NOMO-1 treated with DMSO at 0.1 percent for 48 hours (cell line): ENCODE data around the gene GMDS.
"Not testable (repeated sequence)": the region's sequence is repeated elsewhere in the genome, so short reads cannot be mapped to it uniquely, and the experiment has no call there.

ENCODE experiments used
- DNase-seq: peaks from one replicate; lab custom pipeline; 2025; ENCODE audit not compliant: unreplicated experiment; lab: John Stamatoyannopoulos, UW

The GMDS gene

DNA sequence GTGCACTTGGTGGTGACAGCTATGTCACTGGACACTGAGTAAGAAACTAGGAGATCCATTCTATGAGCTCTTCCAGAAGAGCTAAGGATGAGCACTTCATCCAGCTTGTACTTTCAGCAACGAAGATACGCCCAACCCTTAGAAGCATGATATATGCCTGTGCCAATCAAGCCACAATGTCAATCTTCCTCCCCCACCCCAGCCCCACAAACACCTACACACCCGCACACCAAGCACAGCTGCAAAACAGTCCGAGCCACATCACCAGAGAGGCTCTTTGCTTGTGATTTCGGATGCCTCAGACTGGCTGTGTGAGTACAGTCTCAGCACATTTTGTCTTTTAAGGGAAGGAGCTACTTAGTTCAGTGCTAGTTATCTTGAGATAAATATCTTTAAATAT lies 375.2 kb downstream of the GMDS start:
- no peak for DNase-seq

DNA sequence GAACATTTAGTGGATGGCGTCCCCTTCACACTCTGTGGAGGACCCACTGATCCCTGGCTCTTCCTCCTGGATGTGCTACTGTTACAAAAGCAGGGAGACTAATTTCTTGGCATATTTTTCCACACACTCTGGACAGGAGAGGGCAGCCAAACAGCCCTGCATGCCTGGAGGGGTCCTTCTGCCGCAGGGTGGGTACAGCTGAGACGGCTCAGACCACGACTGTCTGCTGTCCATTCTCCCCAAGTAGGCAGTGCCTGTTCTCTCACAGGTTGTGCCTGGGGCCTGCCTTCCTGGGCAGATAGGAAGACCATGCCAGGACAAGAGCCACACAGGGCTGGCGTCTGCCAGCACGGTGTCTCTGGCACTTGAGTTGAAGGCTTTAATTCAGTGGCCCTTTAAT lies 375.6 kb downstream of the GMDS start:
- no peak for DNase-seq

DNA sequence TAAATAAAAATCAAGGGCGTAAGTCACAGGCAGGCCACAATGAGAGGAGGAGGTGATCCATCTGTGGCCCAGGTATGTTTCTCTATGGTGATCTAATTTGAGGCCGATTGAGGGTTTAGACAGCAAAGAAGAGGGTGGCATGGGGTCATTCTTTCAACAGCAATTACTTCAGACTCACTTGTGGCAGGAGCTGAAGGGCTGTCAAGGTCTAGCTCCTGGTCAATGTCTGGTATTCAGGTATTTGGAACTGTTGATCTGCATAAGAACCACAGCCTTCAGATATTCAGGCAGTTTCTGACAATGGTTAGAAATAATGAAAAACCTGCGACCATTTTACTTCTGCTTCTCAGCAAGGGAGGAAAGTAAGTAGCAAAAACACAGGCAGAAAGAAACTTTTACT lies 376.1 kb downstream of the GMDS start:
- DNase-seq = no peak

DNA sequence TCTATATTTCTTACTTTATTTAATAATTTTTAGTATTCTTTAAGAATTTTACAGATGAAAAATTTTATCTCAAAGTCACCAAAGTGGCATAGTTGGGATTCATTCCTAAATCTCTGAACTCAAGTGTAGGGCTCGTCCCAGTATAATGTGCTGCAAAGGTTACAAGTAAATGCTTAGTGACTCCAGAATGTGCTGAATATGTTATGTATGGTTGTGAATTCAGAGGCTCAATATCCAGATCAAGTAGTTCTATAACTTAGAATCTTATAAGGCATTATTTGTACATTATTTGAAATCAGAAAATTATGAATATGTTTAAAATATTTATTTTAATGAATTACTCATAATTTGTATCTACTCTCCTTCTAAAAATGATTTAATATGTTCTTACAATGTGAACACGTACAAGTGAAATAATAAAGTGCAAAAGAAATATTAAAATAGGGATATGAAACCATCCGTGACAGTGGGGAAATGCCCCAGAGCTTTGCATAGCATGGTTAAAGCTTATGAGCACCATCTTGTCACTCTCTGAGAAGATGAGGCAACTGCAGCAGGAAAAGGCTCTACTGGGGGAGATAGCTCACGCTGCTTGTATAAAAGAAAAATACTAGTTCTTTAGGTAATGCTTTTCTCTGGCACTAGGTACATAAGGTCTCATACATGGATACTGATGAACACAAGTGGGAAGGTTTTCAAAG lies 376.7 kb downstream of the GMDS start:
- DNase-seq = peak; percentile 84

DNA sequence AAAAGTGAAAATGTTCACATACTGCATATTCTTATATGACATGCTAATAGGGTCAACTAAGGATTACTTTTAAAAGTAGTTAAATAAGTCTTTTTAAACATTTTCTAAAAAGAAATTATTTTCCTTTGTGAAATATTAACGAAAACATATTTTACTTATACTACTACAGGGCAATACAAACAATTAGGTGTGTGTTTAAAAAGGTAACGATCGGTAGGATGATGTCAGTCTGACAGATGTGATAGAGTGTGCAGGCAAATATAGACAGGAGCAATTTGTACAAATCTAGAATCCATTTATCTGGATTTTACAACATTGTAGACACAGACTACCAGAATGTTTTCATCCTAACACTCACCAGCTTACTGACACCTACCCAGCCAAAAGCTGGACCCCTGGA lies 378.2 kb downstream of the GMDS start:
- no peak for DNase-seq

DNA sequence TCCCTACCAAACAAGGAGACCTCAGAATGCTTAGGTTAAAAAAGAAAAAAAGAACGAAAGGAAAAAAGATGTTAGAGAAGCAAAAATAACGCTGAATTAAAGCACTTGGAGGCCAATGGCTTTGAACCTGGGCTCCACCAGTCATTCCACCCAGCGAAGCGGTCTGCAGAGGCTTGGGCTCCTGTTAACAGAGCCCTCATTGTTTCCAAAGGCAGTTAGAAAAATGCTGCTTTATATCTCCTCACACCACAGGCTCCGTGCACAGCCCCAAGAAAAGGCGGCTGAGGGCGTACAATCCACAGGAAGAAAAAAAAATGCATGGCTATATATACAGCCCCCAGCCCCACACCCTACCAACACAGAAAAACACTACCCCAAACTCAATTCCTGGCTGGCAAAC lies 379.8 kb downstream of the GMDS start:
- no peak for DNase-seq

DNA sequence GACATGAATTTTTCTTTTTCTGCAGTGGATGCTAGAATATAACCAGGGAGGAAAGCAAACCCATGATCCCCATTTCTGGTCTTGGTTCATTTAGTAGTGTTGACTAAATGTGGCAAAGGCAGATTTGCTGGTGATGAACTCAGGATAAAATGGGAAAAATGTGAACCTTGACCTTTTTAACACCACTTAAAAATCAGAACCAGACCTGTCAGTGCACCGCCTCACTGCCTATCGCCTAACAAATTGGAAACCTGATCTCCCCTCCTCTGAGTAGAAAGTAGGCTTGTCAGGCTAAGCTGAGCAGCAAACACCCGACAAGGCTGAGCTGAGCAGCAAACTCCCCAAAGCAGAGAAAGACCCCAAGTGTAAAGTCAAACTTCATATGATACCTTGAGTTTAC lies 380.9 kb downstream of the GMDS start:
- no peak for DNase-seq

DNA sequence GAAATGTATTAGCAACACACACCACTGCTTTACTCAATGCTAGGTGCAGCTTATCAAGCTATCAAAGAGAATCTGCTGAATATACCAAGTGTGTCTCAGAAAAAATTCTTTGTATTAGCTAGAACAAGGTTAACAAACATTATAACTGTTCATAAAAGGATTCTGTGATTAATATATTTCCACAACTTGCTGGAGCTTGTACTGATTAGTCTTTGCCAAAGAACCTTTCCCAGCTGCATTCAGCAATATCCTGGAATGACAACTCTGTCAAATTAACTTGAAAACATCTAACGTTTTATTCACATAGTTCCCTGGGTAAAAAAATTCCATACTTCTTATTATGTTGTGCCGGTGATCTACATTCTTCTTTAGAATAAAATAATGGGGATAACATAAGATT lies 383.0 kb downstream of the GMDS start:
- DNase-seq = no peak

DNA sequence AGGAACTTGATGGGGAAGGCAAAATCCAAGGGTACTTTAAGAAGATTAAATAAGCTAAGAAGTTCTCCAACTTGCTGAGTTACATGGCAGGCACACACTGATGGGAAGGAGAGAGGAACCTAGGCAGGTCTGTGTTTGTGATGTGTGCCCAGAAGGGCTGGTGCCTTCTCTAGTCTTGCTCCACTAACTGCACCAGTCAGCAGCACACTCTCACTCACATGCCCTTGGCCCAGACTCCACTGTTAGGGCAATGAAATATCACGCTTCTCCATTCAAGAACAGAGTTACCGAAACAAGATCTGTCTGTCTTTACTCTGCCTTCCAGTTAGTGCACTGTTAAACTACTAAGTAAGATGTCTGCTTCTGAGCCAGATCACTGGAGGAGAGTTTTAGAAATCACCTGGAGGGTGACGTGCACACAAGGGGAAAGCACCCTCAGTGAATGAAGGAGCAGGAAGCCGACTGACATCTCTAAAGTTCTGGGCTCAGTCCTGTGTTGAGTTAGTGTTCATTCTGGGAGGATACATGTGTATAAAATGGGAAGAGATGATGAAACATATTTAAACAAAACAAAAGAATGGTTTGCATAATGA lies 384.6 kb downstream of the GMDS start:
- no peak for DNase-seq

DNA sequence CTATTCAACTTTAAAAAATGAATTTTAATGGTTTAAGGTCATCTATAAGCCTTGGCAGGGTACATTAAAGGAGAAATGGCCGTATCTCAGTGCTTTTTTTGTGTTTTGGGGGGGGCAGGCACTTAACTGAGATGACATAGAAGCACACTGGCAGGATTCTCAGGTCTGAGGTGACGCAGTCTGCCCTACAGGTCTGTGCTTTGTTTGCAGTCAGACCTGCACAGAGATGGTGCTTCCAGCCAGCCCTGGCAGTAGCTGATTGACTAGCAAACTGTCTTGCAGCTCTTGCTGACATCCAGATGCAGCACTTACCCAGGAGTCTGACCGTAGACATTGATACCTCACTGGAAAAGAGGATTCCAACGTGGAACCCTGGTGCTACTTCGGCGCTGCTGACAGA lies 386.5 kb downstream of the GMDS start:
- DNase-seq = no peak

DNA sequence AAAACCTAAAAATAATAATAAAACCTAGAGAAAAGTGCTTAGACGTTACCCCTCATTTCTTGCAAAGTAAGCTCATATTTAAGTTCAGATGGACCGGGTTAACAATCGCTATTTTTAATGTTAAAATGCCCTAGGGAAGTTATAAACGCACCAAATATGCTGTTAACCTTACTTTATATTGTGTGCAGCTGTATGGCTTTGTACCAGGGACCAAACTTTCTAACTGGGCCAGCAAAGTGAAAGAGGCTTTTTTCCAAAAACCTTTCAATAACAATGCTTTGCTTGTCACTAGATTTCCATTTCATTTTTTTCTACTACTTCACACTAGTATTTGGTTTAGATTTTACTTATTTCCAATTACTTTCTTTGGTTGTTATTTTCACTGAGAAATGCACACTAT lies 387.2 kb downstream of the GMDS start:
- no peak for DNase-seq

DNA sequence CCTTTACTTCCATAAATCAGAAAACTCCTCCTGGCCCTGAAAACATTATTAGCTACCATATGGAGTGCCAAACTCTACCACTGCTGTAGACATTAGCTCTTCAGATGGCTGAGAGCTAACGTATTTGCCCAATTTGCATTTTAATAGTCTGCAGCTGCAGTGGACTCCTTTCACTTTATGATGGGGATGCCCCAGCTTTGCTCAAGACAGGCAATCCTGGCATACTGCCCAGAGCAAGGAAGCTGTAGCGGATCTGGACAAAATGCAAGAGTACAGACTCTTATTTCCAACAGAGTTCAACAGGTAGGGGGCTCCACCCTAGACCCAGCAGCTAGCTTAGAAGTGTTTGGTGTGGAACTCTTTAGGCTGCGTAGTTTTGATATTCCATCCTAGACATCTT lies 389.0 kb downstream of the GMDS start:
- no peak for DNase-seq

DNA sequence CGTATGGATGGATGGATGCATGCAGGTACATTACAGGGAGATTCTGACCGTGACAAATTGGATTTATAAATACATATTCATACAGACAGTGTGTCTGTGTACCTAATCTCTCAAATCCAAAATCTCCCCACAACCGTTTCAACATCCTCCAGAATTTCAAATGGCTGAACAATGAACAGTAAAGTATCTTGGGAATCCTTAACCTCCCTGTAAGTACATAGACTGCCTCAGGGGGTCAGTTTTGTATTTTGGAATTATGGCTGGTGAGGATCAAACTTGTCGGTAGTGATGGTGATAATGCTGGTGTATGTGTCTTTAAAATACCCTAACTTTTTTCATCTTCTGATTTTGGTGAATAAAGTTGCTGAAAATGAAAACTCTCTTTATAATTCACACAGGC lies 389.5 kb downstream of the GMDS start:
- no peak for DNase-seq

DNA sequence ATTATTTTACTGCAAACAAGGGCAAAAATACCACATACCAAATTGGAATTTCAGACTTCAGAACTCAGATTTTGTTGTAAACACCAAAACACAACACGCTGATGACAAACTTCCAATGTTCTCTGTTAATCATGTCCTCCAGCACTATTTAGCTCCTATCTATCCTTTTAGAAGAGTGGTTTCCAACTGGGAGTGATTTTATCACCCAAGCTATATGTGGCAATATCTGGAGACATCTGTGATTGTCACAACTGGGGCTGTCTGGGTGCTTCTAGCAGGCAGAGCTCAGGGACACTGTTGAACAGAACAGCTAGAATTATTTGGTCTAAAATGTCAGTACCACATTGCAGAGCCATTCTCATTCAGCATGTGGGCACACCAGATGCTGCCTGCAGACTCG lies 391.1 kb downstream of the GMDS start:
- no peak for DNase-seq

DNA sequence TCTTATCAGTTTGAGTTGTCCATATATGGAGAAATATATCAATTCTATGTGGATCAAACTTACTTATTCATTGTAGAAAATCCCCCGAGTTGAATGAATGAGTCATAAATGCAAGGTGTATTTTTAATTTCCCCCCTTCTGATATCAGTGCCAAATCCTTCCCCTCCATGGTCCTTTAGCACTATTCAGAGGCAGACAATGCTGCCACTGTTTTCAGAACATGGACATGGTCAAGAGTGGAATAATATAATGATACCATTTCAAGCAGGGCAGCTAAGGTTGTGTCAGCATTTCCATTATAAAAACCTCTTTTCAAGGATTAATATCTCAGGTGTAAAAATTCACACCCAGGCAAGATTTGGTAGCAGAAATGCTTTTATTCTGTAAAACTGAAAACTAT lies 391.6 kb downstream of the GMDS start:
- DNase-seq = no peak

DNA sequence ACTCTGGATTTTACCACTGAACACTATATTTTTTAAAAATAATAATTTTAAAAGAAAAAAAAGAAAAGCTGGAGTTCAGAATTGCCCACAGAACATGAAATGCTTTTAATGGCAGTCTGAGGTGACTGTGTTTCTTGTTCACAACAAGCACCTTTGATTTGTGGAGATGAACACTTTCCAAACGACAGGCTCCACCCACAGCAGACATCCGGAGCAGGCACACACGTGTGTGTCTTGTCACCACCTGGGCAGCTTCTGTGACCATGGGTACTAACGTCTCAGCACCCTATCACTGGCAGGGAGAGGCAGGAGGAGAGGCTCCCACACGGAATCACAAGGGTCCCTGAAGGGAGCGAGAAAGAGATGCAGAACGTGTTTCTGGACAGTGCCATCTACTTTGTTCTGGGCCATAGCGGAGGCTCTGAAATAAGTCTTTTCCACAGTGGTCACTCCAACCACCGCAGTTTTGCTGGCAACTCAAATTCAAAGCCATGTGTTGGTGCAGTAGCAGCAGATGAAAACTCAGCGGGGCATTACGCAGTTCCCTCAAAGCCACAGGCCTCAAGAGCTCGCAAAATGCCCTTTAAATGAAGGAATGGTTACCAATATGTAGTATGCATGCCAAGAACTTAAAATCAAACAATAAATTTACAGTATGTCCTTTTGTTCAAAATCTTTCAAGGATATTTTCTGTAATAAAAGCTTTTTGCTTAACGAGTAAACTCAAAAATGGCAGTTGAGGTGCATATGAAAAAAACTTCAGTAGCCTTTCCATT lies 393.5 kb downstream of the GMDS start:
- DNase-seq = no peak

DNA sequence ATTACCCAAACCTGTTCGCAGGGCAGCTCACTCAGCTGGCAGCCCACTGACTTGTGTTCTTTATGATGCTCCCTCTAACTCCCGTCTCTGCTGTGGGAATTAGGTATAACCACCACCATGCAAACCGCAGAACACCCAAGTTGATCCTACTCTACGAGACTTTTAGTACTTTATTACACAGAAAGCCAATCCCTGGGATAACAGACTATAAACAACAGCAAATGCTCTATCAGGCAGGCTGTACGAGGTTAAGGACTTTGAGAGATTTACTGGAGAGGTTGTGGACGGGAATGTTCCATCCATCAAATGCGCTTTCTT lies 394.6 kb downstream of the GMDS start:
- DNase-seq = no peak

DNA sequence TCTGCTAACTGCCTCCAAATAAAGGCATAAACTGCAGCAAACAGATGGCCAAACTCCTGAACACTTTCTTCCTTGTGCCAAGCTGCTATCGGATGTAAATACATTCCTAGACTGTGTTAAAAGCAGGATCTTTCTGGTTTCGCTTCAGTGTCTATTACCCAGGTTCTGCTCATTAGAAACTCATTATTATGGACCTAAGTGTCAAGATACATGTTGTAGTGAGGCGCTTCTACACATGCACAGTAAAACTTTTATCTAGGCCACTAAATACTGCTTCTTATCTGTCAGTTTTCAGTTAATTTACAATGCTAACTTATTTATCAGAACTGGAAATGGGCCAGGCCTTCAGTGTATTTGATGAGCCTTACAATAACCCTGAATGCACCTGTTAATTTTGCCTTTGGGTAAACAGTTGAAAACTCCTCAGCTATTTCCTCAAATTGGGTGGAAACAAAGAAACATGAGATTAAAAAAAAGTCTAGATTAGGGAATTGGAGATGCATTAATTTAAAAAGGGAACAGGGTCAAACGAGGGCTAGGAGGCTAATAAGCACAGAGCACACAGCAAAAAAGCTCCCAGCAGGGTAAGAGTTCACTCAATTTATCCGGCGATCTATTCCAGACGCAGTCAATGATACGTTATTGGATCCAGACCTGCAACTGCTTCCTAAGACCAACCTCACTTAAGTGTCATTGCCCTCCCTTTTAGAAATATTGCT lies 395.1 kb downstream of the GMDS start:
- no peak for DNase-seq

DNA sequence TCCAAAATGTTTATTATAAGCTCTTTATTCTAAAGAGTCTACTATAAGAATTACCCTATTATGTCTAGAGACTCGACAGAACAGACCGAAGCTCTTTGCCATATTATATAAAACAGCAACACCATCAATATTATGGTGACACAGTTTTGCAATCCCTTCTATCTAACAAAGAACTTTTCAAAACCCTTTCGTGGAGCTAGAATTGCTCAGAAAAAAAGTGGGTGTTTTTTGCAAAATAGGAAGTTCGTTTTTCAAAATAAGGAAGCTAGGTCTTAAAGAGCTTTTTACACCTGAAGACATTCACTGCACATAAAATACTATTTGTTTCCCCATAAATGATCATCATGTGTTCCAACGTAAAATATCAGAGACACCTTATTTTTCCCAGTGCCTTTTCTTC lies 395.7 kb downstream of the GMDS start:
- peak; percentile 91 for DNase-seq

DNA sequence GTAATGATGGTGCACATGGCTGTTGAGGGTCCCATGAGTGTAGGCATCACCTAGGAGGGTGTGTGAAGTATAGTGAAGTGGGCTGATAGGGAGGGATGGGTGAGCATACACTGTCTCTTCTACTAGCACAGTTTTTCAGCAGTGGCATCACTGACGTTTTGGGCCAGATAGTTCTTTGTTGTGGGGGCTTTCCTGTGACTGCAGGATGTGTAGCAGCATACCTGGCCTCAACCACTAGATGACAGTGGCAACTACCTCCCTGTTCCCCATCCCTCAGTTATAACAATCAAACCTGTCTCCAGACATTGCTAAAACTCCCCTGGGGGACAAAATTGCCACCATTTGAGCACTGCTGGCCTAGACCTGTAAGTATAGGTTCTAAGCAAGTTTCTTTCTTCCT lies 396.7 kb downstream of the GMDS start:
- no peak for DNase-seq

DNA sequence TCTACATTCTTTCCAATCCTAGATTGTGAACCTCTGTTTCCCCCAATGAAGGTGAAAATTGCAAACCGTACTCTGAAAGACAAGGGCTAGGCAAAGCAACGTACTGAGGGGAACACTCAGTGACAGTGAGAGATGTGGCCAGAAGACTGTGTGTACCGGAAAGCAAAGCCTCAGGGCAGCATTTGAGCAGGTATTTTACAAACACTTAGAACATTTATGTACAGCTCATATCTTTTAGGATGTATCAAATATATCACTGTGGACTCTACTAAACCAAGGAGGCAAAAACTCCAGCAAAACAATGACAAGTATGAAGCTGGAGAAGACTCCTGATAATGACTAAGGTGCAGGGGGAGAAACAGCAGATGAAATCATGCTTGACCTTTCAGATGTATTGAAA lies 398.8 kb downstream of the GMDS start:
- no peak for DNase-seq

DNA sequence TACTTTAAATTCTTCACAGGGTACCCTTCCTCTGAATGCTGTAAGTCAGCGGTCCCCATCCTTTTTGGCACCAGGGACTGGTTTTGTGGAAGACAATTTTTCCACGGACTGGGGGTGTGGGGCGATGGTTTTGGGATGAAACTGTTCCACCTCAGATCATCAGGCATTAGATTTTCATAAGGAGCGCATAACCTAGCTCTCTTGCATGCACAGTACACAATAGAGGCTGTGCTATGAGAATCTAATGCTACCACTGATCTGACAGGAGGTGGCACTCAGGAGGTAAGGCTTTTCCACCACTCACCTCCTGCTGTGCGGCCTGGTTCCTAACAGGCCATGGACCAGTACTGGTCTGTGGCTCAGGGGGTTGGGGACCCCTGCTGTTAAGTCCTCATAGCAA lies 399.9 kb downstream of the GMDS start:
- DNase-seq = not testable (repeated sequence)
